Panc1 (cell line): Measurements from ENCODE around the gene EIF2B5. TPM values are rescaled to one million over a fixed set of nuclear protein-coding genes. Genes with fewer than 3 reads are reported as not detected.

Experiments used
- ATAC-seq: fragments of 200-7000 bp; cut with Tn5 transposase; 2 replicates; pipeline ENCODE4 v1.9.1; 2020; ENCODE audit warnings: mild to moderate bottlenecking, moderate library complexity
- BruUV-seq: library from RNA; stranded (reverse); fragments of 400-500 nt; replicated peaks from 2 replicates; lab custom pipeline; 2021; lab: Mats Ljungman, UMichigan
- CTCF ChIA-PET: fragments of 300-600 bp; sonication (Branson Sonifier 250); formaldehyde crosslinking; loops from one replicate; lab custom pipeline; 2022; ENCODE audit warnings: antibody characterized with exemption; lab: Charles Lee
- POLR2A ChIA-PET: fragments of 300-600 bp; sonication (Branson Sonifier 250); formaldehyde crosslinking; loops from one replicate; lab custom pipeline; 2022; ENCODE audit warnings: antibody characterized with exemption; lab: Charles Lee
- DNase-seq: peaks from one replicate; pipeline ENCODE4 v3.0.0-alpha.2; 2010; ENCODE audit warnings: low read depth, low spot score
- H3K27ac ChIP-seq: 2 replicates; pipeline ENCODE4 v1.5.1; 2011; ENCODE audit warnings: mild to moderate bottlenecking, low read length, inconsistent platforms
- H3K27me3 ChIP-seq: fragments of 200-500 bp; sonication (Bioruptor generic); 2 replicates; pipeline ENCODE4 v1.6.0; 2014; ENCODE audit warnings: low read length, inconsistent platforms; ENCODE audit not compliant: control insufficient read depth, insufficient read depth
- H3K36me3 ChIP-seq: fragments of 200-500 bp; sonication (Bioruptor generic); 2 replicates; pipeline ENCODE4 v1.5.1; 2014; ENCODE audit warnings: inconsistent platforms, mild to moderate bottlenecking, low read length, moderate library complexity; ENCODE audit not compliant: control insufficient read depth, insufficient read depth
- H3K4me1 ChIP-seq: 2 replicates; pipeline ENCODE4 v1.5.1; 2011; ENCODE audit warnings: inconsistent platforms, mild to moderate bottlenecking, low read length, moderate library complexity; ENCODE audit not compliant: control insufficient read depth, insufficient read depth
- H3K4me3 ChIP-seq, 2 experiments: 2 replicates each; pipeline ENCODE4 v1.5.1; 2011 to 2012; ENCODE audit warnings: low read depth in 2 of 2, low read length in 2 of 2, mild to moderate bottlenecking in 2 of 2, inconsistent platforms in 1 of 2, moderate library complexity in 1 of 2
- H3K9me3 ChIP-seq: fragments of 200-500 bp; sonication (Bioruptor generic); 2 replicates; pipeline ENCODE4 v1.5.1; 2014; ENCODE audit warnings: low read depth, mild to moderate bottlenecking, inconsistent platforms, low read length, moderate library complexity; ENCODE audit not compliant: control insufficient read depth, insufficient read depth
- CTCF ChIP-seq: fragments of 450-650 bp; IDR thresholded peaks from 2 replicates; pipeline ENCODE4 v1.5.1; 2017; ENCODE audit warnings: mild to moderate bottlenecking
- POLR2AphosphoS5 ChIP-seq: IDR thresholded peaks from 2 replicates; pipeline ENCODE4 v1.6.1; 2012; ENCODE audit warnings: mild to moderate bottlenecking, low read depth, low read length, moderate library complexity
- REST ChIP-seq, 2 experiments: IDR thresholded peaks; 2 replicates each; pipeline ENCODE4 v1.6.1; 2011 to 2012; ENCODE audit warnings: low read depth in 2 of 2, control low read depth in 1 of 2, low read length in 1 of 2, mild to moderate bottlenecking in 1 of 2, moderate library complexity in 1 of 2; ENCODE audit not compliant: insufficient read depth in 1 of 2
- SIN3A ChIP-seq: IDR thresholded peaks from 2 replicates; pipeline ENCODE4 v1.6.1; 2012; ENCODE audit warnings: low read depth, mild to moderate bottlenecking, low read length, moderate library complexity, borderline replicate concordance; ENCODE audit not compliant: insufficient read depth
- TCF7L2 ChIP-seq: IDR thresholded peaks from 2 replicates; pipeline ENCODE4 v1.6.1; 2011; ENCODE audit warnings: mild to moderate bottlenecking, low read depth, low read length, inconsistent platforms
- in situ Hi-C: cut with HindIII; loops from 2 replicates; pipeline ENCODE4 v1.10.0; 2016; ENCODE audit warnings: low sequenced_read_pairs, low pct_unique_long_range_greater_than_20kb
- intact Hi-C: fragments of 100-400 bp; cut with micrococcal nuclease; formaldehyde crosslinking; loops from one replicate; pipeline ENCODE4 v1.10.0; 2022; ENCODE audit not compliant: unreplicated experiment
- total RNA-seq: library from RNA; stranded (reverse); gene quantifications from one replicate; pipeline ENCODE4 v1.2.1, GENCODE V29; 2021; ENCODE audit not compliant: unreplicated experiment

The EIF2B5 gene
- total RNA-seq, 1 experiment from 2014 or later = 60.2 TPM

- ChIA-PET POLR2A (no interaction called here), CTCF (no interaction called here)
- no peaks in the 10 kb centered on the region; the same call in 1 of the 2 replicates for H3K27me3 ChIP-seq
- intact Hi-C loops = no loop called here
- no peaks in the 10 kb centered on the region for H3K4me1 ChIP-seq
- H3K4me3 ChIP-seq = no peak overlapping the region
- TF ChIP-seq TCF7L2 (no peak), CTCF (no peak), SIN3A (no peak), POLR2AphosphoS5 (no peak)
- DNase-seq (no peak), ATAC-seq (no peak)
- in situ Hi-C loops = no loop called here
- H3K9me3 ChIP-seq = peaks cover 5% of the 10 kb centered on the region; the same call in 1 of the 2 replicates
- H3K36me3 ChIP-seq = no peaks in the 10 kb centered on the region
- no TSS peak for BruUV-seq
- no peak overlapping the region for H3K27ac ChIP-seq
These were observed 43.0 kb upstream of the EIF2B5 start for GRCh38 chr3:184092199-184092598.

GRCh38 chr3:184096811-184097383, 38.3 kb upstream of the EIF2B5 start, which contains the start of gene HTR3E:
Gene HTR3E, plus strand, starts transcription at chr3:184097064. Its CDS starts 466 bp downstream, at chr3:184097530.
- H3K36me3 ChIP-seq = no peaks in the 10 kb centered on the region
- peaks cover 4% of the 10 kb centered on the region; the same call in 1 of the 2 replicates for H3K4me1 ChIP-seq
- H3K27ac ChIP-seq = no peak within 1 kb of the TSS
- intact Hi-C loops = no loop called here
- ATAC-seq = no peak
- H3K9me3 ChIP-seq = peaks cover 4% of the 10 kb centered on the region; the same call in 1 of the 2 replicates
- BruUV-seq = no TSS peak
- ChIA-PET CTCF (no interaction called here), POLR2A (no interaction called here)
- H3K4me3 ChIP-seq = no peak within 1 kb of the TSS
- DNase-seq = no peak
- in situ Hi-C loops = no loop called here
- TF ChIP-seq POLR2AphosphoS5 (no peak), TCF7L2 (no peak), SIN3A (no peak), REST (IDR thresholded peaks at IDR 0.05; ENCODE audit: insufficient read depth in 1 of 2, low read depth in 2 of 2, low read length in 1 of 2) (no peak), CTCF (no peak)
- no peaks in the 10 kb centered on the region; the same call in 1 of the 2 replicates for H3K27me3 ChIP-seq
